Measurements from ENCODE around the gene CD83. TPM values are rescaled to one million over a fixed set of nuclear protein-coding genes. Genes with fewer than 3 reads are reported as not detected.

CD83 gene
- total and polyA plus RNA-seq, 2 of the 8 experiments (the other 6 are each of a cell fraction or from before 2014, with no cell fraction given): 4.6 to 8.5 TPM

DNA sequence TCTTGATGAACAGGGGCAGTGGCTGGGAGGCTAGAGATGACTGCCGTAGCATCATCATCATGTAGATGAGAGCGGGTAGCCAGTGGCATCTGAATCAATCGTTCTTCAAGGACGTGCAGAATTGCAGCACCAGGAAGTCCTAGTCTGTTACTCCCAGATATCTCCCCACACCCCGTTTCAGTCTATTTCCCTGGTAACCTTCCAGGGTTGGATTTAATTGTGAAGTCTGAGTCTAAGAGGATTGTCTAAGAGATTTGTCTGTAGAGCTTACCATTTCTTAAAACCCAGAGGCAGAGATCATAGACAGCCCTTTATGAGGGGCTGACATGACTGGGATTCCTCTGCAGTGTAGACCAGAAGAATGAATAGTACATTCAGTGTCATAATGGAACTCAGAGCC, 16.6 kb upstream of the CD83 start:
- Histone ChIP-seq H2AFZ (ENCODE audit: low read length) (no peak overlapping the region), H3K23me2 (ENCODE audit: low read depth, low read length) (no peaks in the 10 kb centered on the region), H3K23ac (ENCODE audit: insufficient read length) (no peak overlapping the region), H3K9me3 (ENCODE audit: insufficient read depth in 2 of 2, low read depth in 1 of 2, low read length in 1 of 2) (no peaks in the 10 kb centered on the region), H3K36me3 (ENCODE audit: control insufficient read depth in 2 of 4, insufficient read depth in 4 of 4, low read length in 3 of 4) (no peaks in the 10 kb centered on the region), H2BK120ac (replicated peaks; ENCODE audit: low read depth, low read length) (no peak overlapping the region), H3K79me2 (ENCODE audit: control insufficient read depth in 1 of 2, insufficient read depth in 2 of 2, low read length in 2 of 2) (no peaks in the 10 kb centered on the region), H3K4me1 (replicated peaks in 1 of 4; ENCODE audit: control insufficient read depth in 3 of 4, insufficient read depth in 4 of 4, low read length in 3 of 4) (no peaks in the 10 kb centered on the region), H3K4me3 (ENCODE audit: extremely low read depth in 1 of 4, insufficient read depth in 2 of 4, low read depth in 3 of 4, low read length in 4 of 4) (no peak overlapping the region), H2BK15ac (ENCODE audit: low read length) (no peak overlapping the region), H3K27ac (ENCODE audit: low read depth, low read length) (no peak overlapping the region), H4K91ac (replicated peaks; ENCODE audit: insufficient read length, low read length) (no peak overlapping the region), H3K4me2 (ENCODE audit: insufficient read depth in 1 of 2, low read depth in 2 of 2, low read length in 2 of 2) (no peak overlapping the region), H4K5ac (ENCODE audit: insufficient read length, low read depth, low read length) (no peak overlapping the region), H3K79me1 (ENCODE audit: low read depth, low read length) (no peaks in the 10 kb centered on the region), H2BK20ac (ENCODE audit: low read length) (no peak overlapping the region), H3K4ac (replicated peaks; ENCODE audit: insufficient read length, low read depth, low read length) (no peak overlapping the region), H4K8ac (ENCODE audit: extremely low read depth, insufficient read depth, low read length) (no peak overlapping the region), H3K27me3 (replicated peaks in 1 of 4; ENCODE audit: control insufficient read depth in 3 of 4, extremely low read depth in 1 of 4, insufficient read depth in 3 of 4, low read length in 3 of 4) (no peaks in the 10 kb centered on the region; a peak in 1 of 7 replicates), H3K56ac (replicated peaks; ENCODE audit: insufficient read length, low read depth, low read length) (no peak overlapping the region), H2BK5ac (ENCODE audit: low read depth, low read length) (no peak overlapping the region), H3K9ac (replicated peaks in 1 of 4; ENCODE audit: extremely low read depth in 1 of 4, low read depth in 3 of 4, low read length in 3 of 4) (no peak overlapping the region), H3K14ac (ENCODE audit: insufficient read length) (no peak overlapping the region), H2BK12ac (ENCODE audit: low read depth, low read length) (no peak overlapping the region), H4K20me1 (replicated peaks in 1 of 2; ENCODE audit: control insufficient read depth in 1 of 2, insufficient read depth in 2 of 2, low read length in 2 of 2) (no peaks in the 10 kb centered on the region), H2AK5ac (ENCODE audit: low read depth, low read length) (no peak overlapping the region), H3K18ac (ENCODE audit: extremely low read depth, low read length) (no peak overlapping the region)
- ChIA-PET CTCF (ENCODE audit: partially characterized antibody) (interaction anchor here (0.9 to 1.8 kb wide), 4 partner anchors 9 to 192 kb away, joined by 3 to 4 read pairs (median 3); no protein-coding TSS in a partner anchor), POLR2A (ENCODE audit: partially characterized antibody) (no interaction called here)
- DNase-seq (ENCODE audit: low read depth in 1 of 2, low spot score in 2 of 2) (no peak), FAIRE-seq (no peak)
- TF ChIP-seq HDAC6 (IDR thresholded peaks at IDR 0.05; ENCODE audit: low read depth, low read length): no peak
- no peak for TF ChIP-seq GABPA (IDR thresholded peaks at IDR 0.05; ENCODE audit: borderline replicate concordance, insufficient read depth, low read length)
- TF ChIP-seq, protein P1, sequence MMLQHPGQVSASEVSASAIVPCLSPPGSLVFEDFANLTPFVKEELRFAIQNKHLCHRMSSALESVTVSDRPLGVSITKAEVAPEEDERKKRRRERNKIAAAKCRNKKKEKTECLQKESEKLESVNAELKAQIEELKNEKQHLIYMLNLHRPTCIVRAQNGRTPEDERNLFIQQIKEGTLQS (IDR thresholded peaks at IDR 0.05; ENCODE audit: insufficient read depth, low read depth, low read length): no peak
- TF ChIP-seq EGR1 (IDR thresholded peaks at IDR 0.05; ENCODE audit: borderline replicate concordance, low read depth, low read length): no peak
- no peak for TF ChIP-seq TCF12 (IDR thresholded peaks at IDR 0.05; ENCODE audit: low read depth, low read length)
- no peak for TF ChIP-seq CTBP2 (IDR thresholded peaks at IDR 0.05; ENCODE audit: borderline replicate concordance, insufficient read depth, insufficient read length, low read length)
- TF ChIP-seq SP2 (IDR thresholded peaks at IDR 0.05; ENCODE audit: low read length): no peak
- TF ChIP-seq, protein P2, sequence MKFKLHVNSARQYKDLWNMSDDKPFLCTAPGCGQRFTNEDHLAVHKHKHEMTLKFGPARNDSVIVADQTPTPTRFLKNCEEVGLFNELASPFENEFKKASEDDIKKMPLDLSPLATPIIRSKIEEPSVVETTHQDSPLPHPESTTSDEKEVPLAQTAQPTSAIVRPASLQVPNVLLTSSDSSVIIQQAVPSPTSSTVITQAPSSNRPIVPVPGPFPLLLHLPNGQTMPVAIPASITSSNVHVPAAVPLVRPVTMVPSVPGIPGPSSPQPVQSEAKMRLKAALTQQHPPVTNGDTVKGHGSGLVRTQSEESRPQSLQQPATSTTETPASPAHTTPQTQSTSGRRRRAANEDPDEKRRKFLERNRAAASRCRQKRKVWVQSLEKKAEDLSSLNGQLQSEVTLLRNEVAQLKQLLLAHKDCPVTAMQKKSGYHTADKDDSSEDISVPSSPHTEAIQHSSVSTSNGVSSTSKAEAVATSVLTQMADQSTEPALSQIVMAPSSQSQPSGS (IDR thresholded peaks at IDR 0.05; ENCODE audit: low read length): no peak
- 91% methylated on average over 5 of the region's 5 CpGs; no CpG with 5 or more reads in 1 of the 2 experiments for WGBS, 2 experiments (ENCODE audit: extremely low coverage in 1 of 2, insufficient coverage in 1 of 2, insufficient read length in 1 of 2, insufficient replicate concordance in 2 of 2, low coverage in 1 of 2, low lambda C conversion rate in 2 of 2, missing lambda C conversion rate in 1 of 2)
